PC-9 (cell line): Measurements from ENCODE around the gene PKLR.

ENCODE experiments used
- EZH2 ChIP-seq: fragments of 200-600 bp; sonication (generic); IDR thresholded peaks from 2 replicates; pipeline ENCODE4 v1.8.0; 2017; ENCODE audit warnings: antibody characterized with exemption, low read depth
- TF ChIP-seq, protein P1 (sequence below): fragments of 200-600 bp; sonication (generic); conservative IDR thresholded peaks from 2 replicates; pipeline ENCODE4 v1.6.1; 2017; ENCODE audit warnings: mixed run types, antibody characterized with exemption, mild to moderate bottlenecking, moderate library complexity

DNA sequence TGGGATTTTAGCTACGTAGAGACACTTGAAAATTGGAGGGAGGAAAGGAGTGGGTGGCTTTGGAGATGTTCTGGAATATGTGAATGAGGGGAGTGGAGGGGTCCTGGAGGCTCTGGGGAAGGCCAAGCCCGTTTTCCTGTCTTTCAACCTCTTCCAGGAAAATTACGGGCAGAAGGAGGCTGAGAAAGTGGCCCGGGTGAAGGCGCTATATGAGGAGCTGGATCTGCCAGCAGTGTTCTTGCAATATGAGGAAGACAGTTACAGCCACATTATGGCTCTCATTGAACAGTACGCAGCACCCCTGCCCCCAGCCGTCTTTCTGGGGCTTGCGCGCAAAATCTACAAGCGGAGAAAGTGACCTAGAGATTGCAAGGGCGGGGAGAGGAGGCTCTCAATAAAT, 19.0 kb upstream of the PKLR start:
- TF ChIP-seq, protein P1, sequence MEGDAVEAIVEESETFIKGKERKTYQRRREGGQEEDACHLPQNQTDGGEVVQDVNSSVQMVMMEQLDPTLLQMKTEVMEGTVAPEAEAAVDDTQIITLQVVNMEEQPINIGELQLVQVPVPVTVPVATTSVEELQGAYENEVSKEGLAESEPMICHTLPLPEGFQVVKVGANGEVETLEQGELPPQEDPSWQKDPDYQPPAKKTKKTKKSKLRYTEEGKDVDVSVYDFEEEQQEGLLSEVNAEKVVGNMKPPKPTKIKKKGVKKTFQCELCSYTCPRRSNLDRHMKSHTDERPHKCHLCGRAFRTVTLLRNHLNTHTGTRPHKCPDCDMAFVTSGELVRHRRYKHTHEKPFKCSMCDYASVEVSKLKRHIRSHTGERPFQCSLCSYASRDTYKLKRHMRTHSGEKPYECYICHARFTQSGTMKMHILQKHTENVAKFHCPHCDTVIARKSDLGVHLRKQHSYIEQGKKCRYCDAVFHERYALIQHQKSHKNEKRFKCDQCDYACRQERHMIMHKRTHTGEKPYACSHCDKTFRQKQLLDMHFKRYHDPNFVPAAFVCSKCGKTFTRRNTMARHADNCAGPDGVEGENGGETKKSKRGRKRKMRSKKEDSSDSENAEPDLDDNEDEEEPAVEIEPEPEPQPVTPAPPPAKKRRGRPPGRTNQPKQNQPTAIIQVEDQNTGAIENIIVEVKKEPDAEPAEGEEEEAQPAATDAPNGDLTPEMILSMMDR = no peak
- TF ChIP-seq EZH2 = no peak
